NCI-H1436 (cell line): ENCODE data around the gene AMH.

Source experiments
- DNase-seq: peaks from one replicate; lab custom pipeline; 2025; lab: John Stamatoyannopoulos, UW

Gene AMH

GRCh38 chr19:2287585-2288337 lies 38.6 kb downstream of the AMH start:
- DNase-seq: no peak

GRCh38 chr19:2288338-2288817 lies 39.3 kb downstream of the AMH start:
- DNase-seq: no peak

- no peak for DNase-seq
Observed at GRCh38 chr19:2288818-2289713, 39.9 kb downstream of the AMH start.

DNA sequence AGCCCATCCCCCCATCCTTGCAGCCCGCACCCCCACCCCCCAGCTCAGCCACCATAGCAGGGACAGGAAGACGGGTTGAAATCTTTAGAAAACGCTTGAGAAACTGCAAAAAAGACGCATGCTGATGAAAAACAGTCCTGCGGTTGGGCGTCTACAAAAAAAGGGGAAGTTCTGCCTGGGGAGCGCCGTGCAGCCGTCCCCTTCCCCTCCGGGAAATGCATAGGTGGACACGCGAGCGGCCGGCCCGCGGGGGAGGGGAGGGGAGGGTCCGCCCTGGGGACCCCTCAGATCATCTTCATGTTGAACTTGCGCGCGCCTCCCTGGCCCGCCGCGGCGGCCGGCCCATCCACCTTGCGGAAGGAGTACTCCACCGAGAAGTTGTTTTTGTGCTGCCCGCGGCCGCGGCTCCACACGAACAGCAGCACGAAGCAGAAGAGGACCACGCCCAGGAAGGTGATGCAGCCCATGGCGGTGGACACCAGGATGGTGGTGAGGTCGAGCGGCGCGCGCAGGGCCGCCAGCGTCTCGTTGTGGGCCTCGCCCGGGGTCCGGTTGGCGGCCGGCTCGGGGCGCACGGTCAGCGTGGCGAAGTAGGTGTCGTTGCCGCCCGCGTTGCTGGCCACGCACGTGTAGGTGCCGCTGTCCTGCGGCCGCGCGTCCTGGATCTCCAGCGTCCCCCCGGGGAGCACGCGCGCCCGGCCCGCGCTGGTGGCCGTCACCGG lies 40.8 kb downstream of the AMH start:
- DNase-seq: no peak

- DNase-seq: no peak
Observed at GRCh38 chr19:2290441-2291184, 41.5 kb downstream of the AMH start.

DNA sequence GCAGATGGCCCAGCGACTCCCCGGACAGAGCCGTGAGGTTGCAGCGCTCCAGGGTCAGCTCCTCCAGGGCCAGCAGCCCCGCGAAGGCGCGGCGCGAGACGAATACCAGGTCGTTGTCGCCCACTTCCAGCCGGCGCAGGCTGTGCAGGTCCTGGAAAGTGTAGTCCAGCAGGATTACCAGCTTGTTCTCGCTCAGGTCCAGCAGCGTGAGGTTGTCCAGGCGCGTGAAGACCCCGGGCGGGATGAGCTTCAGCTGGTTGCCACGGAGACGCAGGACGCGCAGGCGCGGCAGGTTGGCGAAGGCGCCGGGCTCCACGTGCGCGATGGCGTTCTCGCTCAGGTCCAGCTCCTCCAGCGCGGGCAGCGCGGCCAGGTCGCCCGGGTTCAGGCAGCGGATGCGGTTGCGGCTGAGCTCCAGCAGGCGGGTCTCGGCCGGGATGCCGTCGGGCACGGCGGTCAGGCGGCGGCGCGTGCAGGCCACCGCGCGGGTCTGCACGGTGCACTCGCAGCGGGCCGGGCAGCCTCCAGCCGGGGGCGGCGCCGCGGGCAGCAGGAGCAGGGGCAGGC lies 42.1 kb downstream of the AMH start:
- DNase-seq: no peak

DNA sequence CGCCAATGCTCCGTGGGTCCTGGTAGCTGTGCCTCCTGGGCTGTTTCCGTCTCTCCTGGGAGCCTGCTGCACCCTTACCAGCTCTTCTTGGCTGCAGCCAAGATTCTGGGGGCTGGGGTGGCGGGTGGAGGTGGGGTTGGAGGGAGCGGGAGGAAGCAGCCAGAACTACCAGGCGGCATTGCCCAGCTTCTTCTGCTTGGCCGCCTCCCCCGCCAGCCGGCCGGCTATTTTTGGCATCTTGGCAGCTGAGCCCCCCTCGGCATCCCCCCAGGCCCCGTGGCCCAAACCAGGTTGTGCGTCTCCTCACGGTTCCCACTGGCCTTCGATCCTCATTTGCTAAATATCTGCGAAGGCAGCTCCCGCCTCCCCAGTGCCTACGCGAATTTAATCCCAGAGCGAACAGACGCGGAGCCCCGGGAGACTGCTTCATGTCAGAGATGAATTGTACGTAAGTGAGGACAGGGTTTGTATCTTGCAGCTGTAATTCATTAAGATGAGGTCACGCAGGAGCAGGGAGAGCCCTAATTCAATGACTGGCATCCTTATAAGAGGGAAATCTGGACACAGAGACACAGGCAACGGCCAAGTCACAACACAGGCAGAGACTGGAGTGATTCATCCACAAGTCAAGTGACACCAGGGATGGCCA lies 45.7 kb downstream of the AMH start:
- peak; percentile 40 for DNase-seq

GRCh38 chr19:2296141-2296540 lies 47.0 kb downstream of the AMH start:
- DNase-seq: no peak

DNA sequence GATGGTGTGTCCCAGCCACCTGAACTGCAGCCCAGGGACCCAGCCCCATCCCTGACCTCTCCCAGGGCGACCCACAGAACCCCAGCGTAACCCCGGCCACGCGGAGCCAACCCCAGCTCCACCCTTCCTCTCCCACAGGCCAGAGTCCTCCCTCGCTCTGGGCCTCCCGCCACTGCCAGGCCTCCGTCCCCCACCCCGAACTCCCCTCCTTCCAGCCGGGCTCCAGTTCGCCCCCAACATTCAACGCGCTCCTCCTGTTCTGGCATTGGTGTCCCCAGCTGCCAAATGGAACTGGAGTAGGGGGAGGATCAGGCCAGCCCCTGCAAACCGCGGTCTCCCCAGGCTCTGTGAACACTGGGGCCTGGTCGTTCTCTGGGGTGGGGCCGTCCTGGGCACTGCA lies 51.4 kb downstream of the AMH start:
- DNase-seq: no peak
